ENCODE measurements around the gene TPH2. TPM values are rescaled to one million over a fixed set of nuclear protein-coding genes. Genes with fewer than 3 reads are reported as not detected.

Gene TPH2
- total and polyA plus RNA-seq, 4 donors, result 0.01 TPM; not detected in 3

DNA sequence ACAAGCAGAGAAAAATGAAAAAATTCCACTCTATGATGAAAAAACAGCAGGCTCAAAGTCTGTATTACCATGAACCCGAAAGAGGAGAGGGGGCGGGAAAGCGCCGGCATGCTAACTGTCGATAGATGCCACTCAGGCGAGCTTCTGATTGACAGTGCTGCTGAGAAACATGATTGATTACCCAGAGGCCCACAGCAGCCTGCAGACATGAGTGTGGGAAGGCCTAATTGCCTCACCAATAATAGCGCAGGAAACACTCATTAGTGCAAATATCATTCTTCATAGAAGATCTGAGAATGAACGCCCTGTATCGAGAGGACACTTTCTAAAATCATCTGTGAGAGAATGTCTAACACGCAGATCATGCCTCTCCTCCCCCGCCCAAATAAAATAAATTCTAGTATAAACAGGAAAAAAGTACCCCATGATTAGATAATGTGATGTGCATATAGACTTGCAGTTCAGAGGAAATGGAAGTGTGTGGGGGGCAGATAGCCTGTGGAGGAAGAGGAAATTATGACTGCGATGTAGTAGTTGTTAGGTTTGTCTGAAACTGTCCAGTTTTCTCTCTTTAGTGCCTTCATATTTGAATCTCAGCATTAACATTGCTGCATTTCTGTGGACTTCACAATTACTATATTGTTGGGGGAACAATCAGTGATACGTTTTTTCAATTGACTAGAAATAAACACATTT lies 15.6 kb downstream of the TPH2 start:
- H3K4me3 ChIP-seq, result no peak overlapping the region
- H3K9ac ChIP-seq (ENCODE audit: insufficient read depth in 1 of 2, low read length in 2 of 2), result no peak overlapping the region
- TF ChIP-seq CTCF (IDR thresholded peaks at IDR 0.05; ENCODE audit: control extremely low read depth, extremely low read depth), result no peak
- no peaks in the 10 kb centered on the region for H3K36me3 ChIP-seq (ENCODE audit: control insufficient read depth in 4 of 4, insufficient read depth in 4 of 4, low read length in 4 of 4)
- no peak overlapping the region for H3K27ac ChIP-seq (ENCODE audit: low read depth in 1 of 2, low read length in 1 of 2)
- DNase-seq, result no peak
- no peak for ATAC-seq (ENCODE audit: insufficient read depth, low FRiP score)
- H3K27me3 ChIP-seq (ENCODE audit: control insufficient read depth in 3 of 3, insufficient read depth in 3 of 3, low read length in 2 of 3), result peaks cover 0 to under 1% (median 0%) of the 10 kb centered on the region in 3 donors
- H3K4me1 ChIP-seq (ENCODE audit: control insufficient read depth in 5 of 5, insufficient read depth in 5 of 5, low read length in 5 of 5), result no peaks in the 10 kb centered on the region
- no peaks in the 10 kb centered on the region for H3K9me3 ChIP-seq (ENCODE audit: control insufficient read depth in 4 of 4, insufficient read depth in 3 of 4, low read length in 3 of 4)
- 61 to 65% methylated on average over 13 of the region's 13 CpGs for WGBS, 2 donors

DNA sequence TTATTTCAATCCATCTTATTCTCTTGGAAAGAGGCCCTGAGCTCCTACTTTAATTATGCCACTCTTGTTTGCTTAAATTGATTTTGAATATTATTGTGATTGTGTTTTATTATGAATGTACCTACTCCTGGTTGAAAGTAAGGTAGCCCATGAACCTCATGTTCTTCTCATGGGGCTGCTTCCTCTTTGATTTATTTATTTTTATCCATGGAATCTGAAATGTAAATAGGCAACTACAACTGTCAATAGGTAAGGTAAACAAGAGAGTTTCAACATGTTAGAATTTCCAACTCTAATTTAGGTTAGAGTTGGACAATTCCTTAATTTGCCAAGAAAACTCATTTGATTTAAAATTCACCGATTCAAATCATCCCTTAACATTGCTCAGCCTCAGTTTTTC lies 16.2 kb downstream of the TPH2 start:
- H3K36me3 ChIP-seq (ENCODE audit: control insufficient read depth in 4 of 4, insufficient read depth in 4 of 4, low read length in 4 of 4), result no peaks in the 10 kb centered on the region
- no peaks in the 10 kb centered on the region for H3K4me1 ChIP-seq (ENCODE audit: control insufficient read depth in 5 of 5, insufficient read depth in 5 of 5, low read length in 5 of 5)
- TF ChIP-seq CTCF (IDR thresholded peaks at IDR 0.05; ENCODE audit: control extremely low read depth, extremely low read depth), result no peak
- no peaks in the 10 kb centered on the region for H3K27me3 ChIP-seq (ENCODE audit: control insufficient read depth in 3 of 3, insufficient read depth in 3 of 3, low read length in 2 of 3)
- ATAC-seq (ENCODE audit: insufficient read depth, low FRiP score) (no peak), DNase-seq (no peak)
- no peak overlapping the region for H3K9ac ChIP-seq (ENCODE audit: insufficient read depth in 1 of 2, low read length in 2 of 2)
- no peak overlapping the region for H3K27ac ChIP-seq (ENCODE audit: low read depth in 1 of 2, low read length in 1 of 2)
- no peaks in the 10 kb centered on the region for H3K9me3 ChIP-seq (ENCODE audit: control insufficient read depth in 4 of 4, insufficient read depth in 3 of 4, low read length in 3 of 4)
- H3K4me3 ChIP-seq, result no peak overlapping the region
- 86 to 100% methylated on average over 1 of the region's 1 CpG for WGBS, 2 donors

- H3K27ac ChIP-seq (ENCODE audit: low read depth in 1 of 2, low read length in 1 of 2), result no peak overlapping the region
- no peak for TF ChIP-seq CTCF (IDR thresholded peaks at IDR 0.05; ENCODE audit: control extremely low read depth, extremely low read depth)
- no peaks in the 10 kb centered on the region for H3K9me3 ChIP-seq (ENCODE audit: control insufficient read depth in 4 of 4, insufficient read depth in 3 of 4, low read length in 3 of 4)
- H3K27me3 ChIP-seq (ENCODE audit: control insufficient read depth in 3 of 3, insufficient read depth in 3 of 3, low read length in 2 of 3), result no peaks in the 10 kb centered on the region
- WGBS, 2 donors, result 86 to 88% methylated on average over 2 of the region's 2 CpGs
- no peaks in the 10 kb centered on the region for H3K36me3 ChIP-seq (ENCODE audit: control insufficient read depth in 4 of 4, insufficient read depth in 4 of 4, low read length in 4 of 4)
- ATAC-seq (ENCODE audit: insufficient read depth, low FRiP score) (no peak), DNase-seq (no peak)
- no peaks in the 10 kb centered on the region for H3K4me1 ChIP-seq (ENCODE audit: control insufficient read depth in 5 of 5, insufficient read depth in 5 of 5, low read length in 5 of 5)
- H3K4me3 ChIP-seq, result no peak overlapping the region
- no peak overlapping the region for H3K9ac ChIP-seq (ENCODE audit: insufficient read depth in 1 of 2, low read length in 2 of 2)
Measured at GRCh38 chr12:71955970-71956369, 17.3 kb downstream of the TPH2 start.

DNA sequence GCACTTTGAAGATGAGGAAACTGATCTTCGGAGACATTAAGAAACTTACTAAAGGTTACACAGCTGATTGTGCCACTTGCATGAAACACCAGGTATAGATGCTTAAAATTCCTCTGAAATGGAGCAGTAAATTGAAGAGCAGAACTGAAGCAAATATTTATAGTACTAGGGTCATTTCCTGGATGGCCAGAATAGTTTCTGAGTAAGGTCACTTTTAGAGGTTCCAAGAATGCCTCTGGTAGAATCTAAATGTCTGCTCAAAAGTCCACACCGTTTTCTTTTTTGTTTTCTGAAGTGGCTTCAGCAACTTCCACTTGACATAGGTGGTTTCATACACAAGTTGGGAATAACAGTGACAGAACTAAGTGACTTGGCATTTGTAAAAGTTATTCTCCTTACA lies 19.4 kb downstream of the TPH2 start:
- peak; percentile 43 for ATAC-seq (ENCODE audit: insufficient read depth, low FRiP score)
- no peaks in the 10 kb centered on the region for H3K9me3 ChIP-seq (ENCODE audit: control insufficient read depth in 4 of 4, insufficient read depth in 3 of 4, low read length in 3 of 4)
- no peak for DNase-seq
- H3K36me3 ChIP-seq (ENCODE audit: control insufficient read depth in 4 of 4, insufficient read depth in 4 of 4, low read length in 4 of 4), result no peaks in the 10 kb centered on the region
- no peak for TF ChIP-seq CTCF (IDR thresholded peaks at IDR 0.05; ENCODE audit: control extremely low read depth, extremely low read depth)
- no peak overlapping the region for H3K4me3 ChIP-seq
- WGBS, 2 donors, result 32 to 54% methylated on average over 2 of the region's 2 CpGs
- no peak overlapping the region for H3K9ac ChIP-seq (ENCODE audit: insufficient read depth in 1 of 2, low read length in 2 of 2)
- H3K27ac ChIP-seq (ENCODE audit: low read depth in 1 of 2, low read length in 1 of 2), result no peak overlapping the region
- H3K27me3 ChIP-seq (ENCODE audit: control insufficient read depth in 3 of 3, insufficient read depth in 3 of 3, low read length in 2 of 3), result no peaks in the 10 kb centered on the region
- H3K4me1 ChIP-seq (ENCODE audit: control insufficient read depth in 5 of 5, insufficient read depth in 5 of 5, low read length in 5 of 5), result no peaks in the 10 kb centered on the region

All from lung (tissue), 12 donors.